B cell (primary cell): Measurements from ENCODE around the gene SLC66A1. TPM values are rescaled to one million over a fixed set of nuclear protein-coding genes. Genes with fewer than 3 reads are reported as not detected.

ENCODE experiments used
- ATAC-seq: fragments of 200-7000 bp; cut with Tn5 transposase; one replicate; pipeline ENCODE4 v1.10.0; 2021; ENCODE audit warnings: low read depth, mild to moderate bottlenecking, moderate number of reproducible peaks, moderate library complexity
- CTCF ChIA-PET: fragments of 350-600 bp; sonication (Branson Sonifier 250); formaldehyde crosslinking; loops from one replicate; lab custom pipeline; 2021; ENCODE audit warnings: antibody characterized with exemption, inconsistent platforms; lab: Charles Lee
- POLR2A ChIA-PET: fragments of 350-600 bp; sonication (Branson Sonifier 250); formaldehyde crosslinking; loops from one replicate; lab custom pipeline; 2021; ENCODE audit warnings: antibody characterized with exemption; lab: Charles Lee
- DNase-seq: peaks from one replicate; pipeline ENCODE4 v3.0.0; 2013
- H2AFZ ChIP-seq: 2 replicates; pipeline ENCODE4 v1.6.1; 2012; ENCODE audit warnings: mild to moderate bottlenecking, low read depth, low read length; ENCODE audit not compliant: insufficient read depth, poor library complexity, severe bottlenecking
- H3K27ac ChIP-seq, 2 donors: 1 replicate in 1 of 2; 2 replicates in 1 of 2; pipeline ENCODE4 v1.5.1; 2012 to 2013; ENCODE audit warnings: low read length in 2 of 2, mild to moderate bottlenecking in 2 of 2, moderate library complexity in 1 of 2
- H3K27me3 ChIP-seq, 4 experiments: fragments of 200-600 bp in 1 of 4; sonication (generic) in 1 of 4; replicated peaks in 1 of 4; 1 replicate in 2 of 4; 2 replicates in 2 of 4; pipeline versions ENCODE4 v1.6.1 to v1.7.0; 2013 to 2016; ENCODE audit warnings: low read length in 3 of 4, mild to moderate bottlenecking in 2 of 4, mixed read lengths in 1 of 4, moderate library complexity in 1 of 4; ENCODE audit not compliant: insufficient read depth in 4 of 4, control insufficient read depth in 3 of 4; ENCODE audit errors: control extremely low read depth in 1 of 4
- H3K36me3 ChIP-seq, 2 experiments: replicated peaks in 1 of 2; 1 replicate in 1 of 2; 2 replicates in 1 of 2; pipeline versions ENCODE4 v1.6.1 to v1.7.1; 2013; ENCODE audit warnings: low read length in 1 of 2; ENCODE audit not compliant: insufficient read depth in 2 of 2, control insufficient read depth in 1 of 2; ENCODE audit errors: control extremely low read depth in 1 of 2, extremely low read depth in 1 of 2
- H3K4me1 ChIP-seq, 2 donors: fragments of 200-600 bp in 1 of 2; sonication (generic) in 1 of 2; 1 replicate in 1 of 2; 2 replicates in 1 of 2; pipeline versions ENCODE4 v1.5.1 to v1.6.1; 2013 to 2017; ENCODE audit warnings: low read length in 2 of 2; ENCODE audit not compliant: control insufficient read depth in 2 of 2, insufficient read depth in 2 of 2
- H3K4me2 ChIP-seq: replicated peaks from 2 replicates; pipeline ENCODE3; 2012; ENCODE audit warnings: mild to moderate bottlenecking, low read depth, low read length; ENCODE audit not compliant: poor library complexity, severe bottlenecking
- H3K4me3 ChIP-seq, 5 experiments: fragments of 200-600 bp in 1 of 5; sonication (generic) in 1 of 5; 1 replicate in 3 of 5; 2 replicates in 2 of 5; pipeline versions ENCODE4 v1.5.1 to v1.7.0; 2011 to 2016; ENCODE audit warnings: low read length in 4 of 5, mild to moderate bottlenecking in 4 of 5, low read depth in 2 of 5, control low read depth in 1 of 5, moderate library complexity in 1 of 5; ENCODE audit not compliant: insufficient read depth in 1 of 5; ENCODE audit errors: control extremely low read depth in 1 of 5, extremely low read depth in 1 of 5
- H3K79me2 ChIP-seq: fragments of 200-600 bp; sonication (generic); one replicate; pipeline ENCODE4 v1.6.0; 2016; ENCODE audit warnings: low read length; ENCODE audit not compliant: control insufficient read depth, insufficient read depth
- H3K9ac ChIP-seq: fragments of 200-600 bp; sonication (generic); 2 replicates; pipeline ENCODE4 v1.6.1; 2017; ENCODE audit warnings: mild to moderate bottlenecking, low read length, moderate library complexity
- H3K9me3 ChIP-seq, 3 donors: one replicate each; pipeline versions ENCODE4 v1.6.1 to v1.7.1; 2013; ENCODE audit warnings: low read length in 2 of 3; ENCODE audit not compliant: control insufficient read depth in 2 of 3, insufficient read depth in 1 of 3; ENCODE audit errors: control extremely low read depth in 1 of 3
- H4K20me1 ChIP-seq: 2 replicates; pipeline ENCODE4 v1.6.0; 2012; ENCODE audit warnings: mild to moderate bottlenecking, low read length; ENCODE audit not compliant: insufficient read depth, control insufficient read depth, poor library complexity, severe bottlenecking
- H3K27ac Mint-ChIP-seq: one replicate; pipeline ENCODE4 v1.8.0; 2021; ENCODE audit warnings: mixed read lengths
- H3K27me3 Mint-ChIP-seq: one replicate; pipeline ENCODE4 v1.8.0; 2021; ENCODE audit warnings: mixed read lengths
- H3K4me1 Mint-ChIP-seq: one replicate; pipeline ENCODE4 v1.8.0; 2021; ENCODE audit warnings: mixed read lengths
- H3K4me3 Mint-ChIP-seq: one replicate; pipeline ENCODE4 v1.8.0; 2021; ENCODE audit warnings: mixed read lengths
- H3K9me3 Mint-ChIP-seq: one replicate; pipeline ENCODE4 v1.8.0; 2022; ENCODE audit warnings: mixed read lengths; ENCODE audit not compliant: insufficient read depth
- CTCF ChIP-seq: fragments of 200-600 bp; IDR thresholded peaks from one replicate; pipeline ENCODE4 v1.8.0; 2022; ENCODE audit warnings: antibody characterized with exemption, mild to moderate bottlenecking
- EZH2 ChIP-seq: IDR thresholded peaks from 2 replicates; pipeline ENCODE4 v1.6.1; 2012; ENCODE audit warnings: borderline replicate concordance, low read depth, mild to moderate bottlenecking, moderate library complexity, low read length; ENCODE audit not compliant: insufficient read depth, poor library complexity, severe bottlenecking
- WGBS: methylation state at CpG from one replicate; pipeline ENCODE4 v1.1.5; 2013; ENCODE audit warnings: missing lambda C conversion rate; ENCODE audit not compliant: insufficient coverage; 5-methylcytosine and 5-hydroxymethylcytosine counted together
- intact Hi-C: fragments of 100-400 bp; cut with micrococcal nuclease; formaldehyde crosslinking; loops from one replicate; pipeline ENCODE4 v1.10.0; 2022
- polyA plus RNA-seq: library from polyadenylated mRNA; depleted of rRNA; stranded (reverse); fragments of >200 nt; gene quantifications from 2 replicates; pipeline ENCODE4 v1.2.3, GENCODE V29; 2012
- total RNA-seq, 2 donors: library from RNA; stranded (reverse); fragments of 120-200 nt in 1 of 2; gene quantifications; 1 replicate in 1 of 2; 2 replicates in 1 of 2; pipeline versions ENCODE4 v1.2.3 to v1.2.4, GENCODE V29; 2013 to 2022

Gene SLC66A1
- total and polyA plus RNA-seq, 2 donors (not counting 1 experiment from before 2014, with no cell fraction given): 24.4 to 26.8 TPM

DNA sequence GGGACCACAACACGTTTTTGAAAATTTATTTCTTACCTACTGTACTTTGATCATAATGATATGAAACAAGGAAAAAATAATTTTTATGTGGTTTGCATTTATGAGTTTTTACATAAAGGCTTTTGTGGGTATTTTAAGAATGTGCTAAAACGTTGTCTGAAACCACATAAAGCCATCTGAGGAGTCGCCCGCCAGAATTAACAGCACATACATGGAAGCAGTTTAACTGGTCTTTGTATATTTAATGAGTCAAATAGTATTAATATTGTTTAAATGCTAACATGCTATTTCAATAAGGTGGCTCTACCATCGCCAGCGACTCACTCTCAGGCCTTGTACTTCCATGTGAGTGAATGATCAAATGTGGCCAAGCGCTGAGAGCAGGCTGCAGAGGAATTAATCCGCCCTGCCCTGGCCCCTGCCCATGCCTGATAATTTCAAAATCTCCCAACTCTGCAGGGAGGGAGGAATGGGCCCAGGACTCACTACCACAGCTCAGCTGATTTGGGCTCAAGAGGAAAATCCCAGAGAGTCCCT lies 49.6 kb downstream of the SLC66A1 start:
- H3K27ac ChIP-seq: no peak overlapping the region

More for the DNA sequence above, 49.6 kb downstream of the SLC66A1 start:
- Histone ChIP-seq H3K27me3 (no peaks in the 10 kb centered on the region), H3K4me1 (no peaks in the 10 kb centered on the region), H3K4me3 (no peak overlapping the region), H3K4me2 (no peak overlapping the region), H3K9me3 (no peaks in the 10 kb centered on the region), H3K9ac (no peak overlapping the region), H3K36me3 (peaks cover 0 to 26% of the 10 kb centered on the region in 2 experiments), H3K79me2 (peaks cover 53% of the 10 kb centered on the region), H4K20me1 (peaks cover 82% of the 10 kb centered on the region), H2AFZ (no peak overlapping the region)
- ChIA-PET CTCF (no interaction called here), POLR2A (no interaction called here)
- H3K4me3 Mint-ChIP-seq: no peak overlapping the region
- intact Hi-C loops: no loop called here
- DNase-seq: no peak
- no peaks in the 10 kb centered on the region for H3K27me3 Mint-ChIP-seq
- H3K9me3 Mint-ChIP-seq: no peaks in the 10 kb centered on the region
- no CpG with 5 or more reads among the region's 8 CpGs for WGBS
- TF ChIP-seq EZH2: no peak
- TF ChIP-seq CTCF: no peak
- H3K4me1 Mint-ChIP-seq: peaks cover 12% of the 10 kb centered on the region
- no peak for ATAC-seq
- H3K27ac Mint-ChIP-seq: no peak overlapping the region
